Subcutaneous abdominal adipose tissue (tissue), 5 donors: ENCODE measurements around the gene SH3RF3.
"Not testable (repeated sequence)": the region's sequence is repeated elsewhere in the genome, so short reads cannot be mapped to it uniquely, and the experiment has no call there.

Source experiments
- H3K27ac ChIP-seq: one replicate; pipeline ENCODE4 v1.7.0; 2013; ENCODE audit warnings: low read depth, mild to moderate bottlenecking, inconsistent platforms, low read length, moderate library complexity
- H3K27me3 ChIP-seq, 5 donors: one replicate each; pipeline ENCODE4 v1.7.0; 2013; ENCODE audit warnings: low read length in 5 of 5, inconsistent platforms in 1 of 5; ENCODE audit not compliant: control insufficient read depth in 5 of 5, insufficient read depth in 4 of 5
- H3K36me3 ChIP-seq, 5 donors: one replicate each; pipeline ENCODE4 v1.7.0; 2013; ENCODE audit warnings: low read length in 5 of 5; ENCODE audit not compliant: control insufficient read depth in 5 of 5, insufficient read depth in 5 of 5
- H3K4me1 ChIP-seq, 5 donors: one replicate each; pipeline ENCODE4 v1.7.0; 2013; ENCODE audit warnings: low read length in 5 of 5, mild to moderate bottlenecking in 3 of 5, moderate library complexity in 1 of 5; ENCODE audit not compliant: control insufficient read depth in 5 of 5, insufficient read depth in 5 of 5
- H3K4me3 ChIP-seq, 5 donors: one replicate each; pipeline ENCODE4 v1.7.0; 2013; ENCODE audit warnings: low read length in 5 of 5, low read depth in 1 of 5
- H3K9ac ChIP-seq, 5 donors: one replicate each; pipeline ENCODE4 v1.7.0; 2013; ENCODE audit warnings: low read length in 5 of 5, mild to moderate bottlenecking in 4 of 5, moderate library complexity in 3 of 5
- H3K9me3 ChIP-seq, 5 donors: one replicate each; pipeline ENCODE4 v1.7.0; 2013; ENCODE audit warnings: low read length in 5 of 5; ENCODE audit not compliant: control insufficient read depth in 5 of 5
- donor health status: healthy.
- donor health status: healthy.
- donor health status: healthy.
- donor health status: healthy.
- donor health status: healthy.

Gene SH3RF3

DNA sequence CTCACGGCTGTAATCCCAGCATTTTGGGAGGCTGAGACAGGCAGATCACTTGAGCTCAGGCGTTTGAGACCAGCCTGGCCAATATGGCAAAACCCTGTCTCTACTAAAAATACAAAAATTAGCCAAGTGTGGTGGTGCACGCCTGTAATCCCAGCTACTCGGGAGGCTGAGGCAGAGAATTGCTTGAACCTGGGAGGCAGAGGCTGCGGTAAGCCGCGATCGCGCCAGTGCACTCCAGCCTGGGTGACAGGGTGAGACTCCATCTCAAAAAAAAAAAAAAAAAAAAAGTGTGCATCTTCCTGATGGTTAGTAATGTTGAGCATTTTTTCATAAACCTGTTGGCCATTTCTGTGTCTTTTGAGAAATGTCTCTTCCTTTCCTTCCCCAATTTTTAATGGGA lies 92.3 kb downstream of the SH3RF3 start:
- peaks cover 0 to 22% (median 5%) of the 10 kb centered on the region in 5 donors for H3K4me1 ChIP-seq
- not testable (repeated sequence) for H3K9ac ChIP-seq, H3K27me3 ChIP-seq, H3K36me3 ChIP-seq, H3K4me3 ChIP-seq, H3K9me3 ChIP-seq, H3K27ac ChIP-seq

DNA sequence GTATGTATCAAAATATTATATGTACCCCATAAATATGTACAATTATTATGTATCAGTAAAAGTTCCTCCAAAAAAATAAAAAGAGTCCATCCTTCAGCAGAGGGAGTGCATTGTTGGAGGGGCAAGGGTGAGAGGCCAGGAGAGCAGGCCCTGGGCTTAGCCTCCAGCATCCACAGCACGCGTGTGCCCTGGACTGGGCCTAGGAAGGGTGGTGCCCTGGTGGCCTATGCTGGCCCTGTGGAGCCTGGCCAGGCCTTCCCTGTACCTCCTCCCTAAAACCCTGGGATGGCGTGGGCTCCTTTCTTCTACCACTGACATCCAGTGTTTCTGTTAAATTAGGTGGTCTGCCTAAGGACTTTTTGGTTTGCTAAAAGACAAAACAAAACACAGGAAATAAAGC lies 93.4 kb downstream of the SH3RF3 start:
- Histone ChIP-seq H3K4me3 (no peak overlapping the region), H3K36me3 (no peaks in the 10 kb centered on the region), H3K27me3 (no peaks in the 10 kb centered on the region), H3K27ac (no peak overlapping the region), H3K9me3 (no peaks in the 10 kb centered on the region), H3K4me1 (peaks cover 0 to 17% (median 5%) of the 10 kb centered on the region in 5 donors), H3K9ac (no peak overlapping the region)

DNA sequence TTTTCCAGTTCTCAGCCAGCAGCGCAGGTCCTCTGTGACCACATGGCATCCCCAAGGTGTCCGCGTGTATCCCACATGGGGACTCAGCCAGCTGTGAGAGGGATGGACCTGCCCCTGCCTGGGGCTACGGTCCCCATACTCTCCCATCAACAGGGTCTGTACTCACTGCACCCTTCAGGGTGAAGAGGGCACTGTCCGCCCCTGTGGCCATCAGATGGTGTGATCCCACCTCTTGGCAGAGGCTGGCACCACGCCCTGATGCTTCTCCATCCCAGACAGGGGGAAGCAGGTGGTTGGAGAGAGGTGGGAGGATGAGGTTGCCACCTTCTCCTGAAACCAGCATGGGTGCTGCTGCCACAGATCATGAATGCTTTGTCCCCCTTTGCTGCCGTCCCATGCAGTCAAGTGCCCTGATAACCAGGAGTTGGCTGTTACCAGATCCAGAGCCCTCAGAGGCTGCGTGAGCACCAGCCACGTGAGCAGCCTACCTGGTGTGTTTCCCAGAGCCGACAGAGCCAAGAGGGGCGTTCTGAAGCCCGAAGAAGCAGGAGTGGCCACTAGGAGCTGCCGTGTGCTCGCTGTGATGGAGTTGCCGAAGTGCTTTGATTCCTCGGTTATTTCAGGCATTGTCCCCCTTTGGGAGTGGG lies 93.9 kb downstream of the SH3RF3 start:
- no peaks in the 10 kb centered on the region for H3K36me3 ChIP-seq
- H3K27me3 ChIP-seq, result no peaks in the 10 kb centered on the region
- no peak overlapping the region for H3K9ac ChIP-seq
- H3K9me3 ChIP-seq, result no peaks in the 10 kb centered on the region
- H3K4me1 ChIP-seq, result peaks cover 0 to 11% (median 0%) of the 10 kb centered on the region in 5 donors
- H3K27ac ChIP-seq, result no peak overlapping the region
- no peak overlapping the region for H3K4me3 ChIP-seq

DNA sequence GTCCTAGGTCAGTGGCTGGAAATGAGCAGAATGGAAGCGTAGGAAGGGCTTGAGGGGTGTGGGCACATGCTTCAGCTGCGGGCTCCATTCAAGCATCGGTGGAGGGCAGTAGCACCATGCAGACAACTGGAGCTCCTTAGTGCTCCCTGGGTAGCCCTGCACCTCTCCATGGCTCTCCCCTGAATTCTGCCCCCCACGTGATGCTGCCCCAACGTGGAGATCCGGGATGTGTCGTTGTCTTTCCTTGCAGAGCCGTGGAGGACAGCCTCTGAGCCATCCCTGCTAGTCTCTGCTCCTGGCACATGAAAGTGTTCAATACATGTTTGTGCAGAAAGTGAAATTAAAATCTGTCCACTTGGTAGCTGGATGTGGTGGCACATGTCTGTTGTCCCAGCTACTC lies 94.5 kb downstream of the SH3RF3 start:
- no peaks in the 10 kb centered on the region for H3K9me3 ChIP-seq
- H3K27me3 ChIP-seq, result no peaks in the 10 kb centered on the region
- H3K4me3 ChIP-seq, result no peak overlapping the region
- no peaks in the 10 kb centered on the region for H3K36me3 ChIP-seq
- peaks cover 0 to 6% (median 0%) of the 10 kb centered on the region in 5 donors for H3K4me1 ChIP-seq
- no peak overlapping the region for H3K27ac ChIP-seq
- no peak overlapping the region for H3K9ac ChIP-seq

DNA sequence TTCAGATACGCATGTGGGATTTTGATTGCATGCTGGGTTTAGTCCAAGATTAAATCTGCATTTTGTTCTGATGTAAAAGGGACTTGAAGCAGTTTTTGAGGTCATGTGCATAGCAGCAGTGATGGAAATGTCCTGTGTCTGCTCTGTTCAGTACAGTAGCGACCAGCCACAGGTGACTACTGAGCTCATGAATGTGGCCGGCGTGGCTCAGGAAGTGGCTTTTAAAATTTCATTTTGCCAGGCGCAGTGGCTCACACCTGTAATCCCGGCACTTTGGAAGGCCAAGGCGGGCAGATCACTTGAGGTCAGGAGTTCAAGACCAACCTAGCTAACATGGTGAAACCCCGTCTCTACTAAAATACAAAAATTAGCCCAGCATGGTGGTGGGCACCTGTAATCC lies 95.3 kb downstream of the SH3RF3 start:
- not testable (repeated sequence) for H3K4me1 ChIP-seq, H3K36me3 ChIP-seq, H3K9ac ChIP-seq, H3K27me3 ChIP-seq, H3K27ac ChIP-seq, H3K4me3 ChIP-seq, H3K9me3 ChIP-seq

DNA sequence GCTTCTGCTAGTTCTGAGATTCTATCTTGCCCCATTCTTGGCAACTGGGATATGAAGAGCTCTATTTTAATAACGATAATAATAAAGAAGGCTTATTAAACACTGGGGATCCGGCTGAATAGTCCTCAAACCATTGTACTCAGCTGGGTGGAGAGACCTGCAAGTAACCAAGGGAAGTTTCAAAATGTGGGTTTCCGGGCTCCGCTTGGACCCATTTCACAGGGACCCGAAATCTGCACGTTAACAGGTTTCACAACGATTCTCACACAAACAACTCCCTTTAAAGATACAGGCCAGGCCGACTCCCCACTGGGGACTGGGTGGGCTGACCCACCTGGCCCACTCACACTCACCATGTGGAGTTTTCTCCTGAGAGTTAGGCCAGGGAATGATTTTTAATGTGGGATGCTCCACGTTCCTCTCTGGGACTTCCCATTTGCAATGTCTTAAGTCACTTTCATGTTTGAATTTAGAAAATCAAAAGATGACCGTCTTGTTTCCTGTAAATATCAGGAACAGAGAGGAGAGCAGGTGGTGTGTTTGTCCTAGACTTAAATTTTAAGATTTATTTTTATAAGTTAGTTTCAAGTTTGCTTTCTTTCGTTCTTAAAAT lies 96.3 kb downstream of the SH3RF3 start:
- H3K36me3 ChIP-seq, result no peaks in the 10 kb centered on the region
- H3K9ac ChIP-seq, result no peak overlapping the region
- no peak overlapping the region for H3K27ac ChIP-seq

DNA sequence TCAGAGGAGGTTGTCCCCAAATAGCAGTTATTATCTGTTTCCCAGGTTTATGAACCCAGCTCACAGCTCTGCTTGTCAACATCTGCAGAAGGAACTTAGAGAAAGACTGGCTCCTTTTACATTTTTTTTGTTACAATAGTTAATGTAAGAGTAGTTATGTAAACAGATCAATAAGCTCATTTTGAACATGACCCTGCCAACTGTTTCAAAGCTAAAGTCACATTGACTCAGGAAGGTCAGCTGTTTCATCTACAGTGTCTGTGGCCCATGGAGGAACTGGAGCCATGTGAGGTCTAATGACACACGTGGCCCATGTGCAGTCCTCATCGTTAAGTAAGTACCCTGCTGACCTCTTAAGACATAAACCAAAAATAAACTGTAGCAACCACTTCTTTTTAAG lies 97.1 kb downstream of the SH3RF3 start:
- H3K9me3 ChIP-seq, result no peaks in the 10 kb centered on the region

More for the DNA sequence above, 96.3 kb downstream of the SH3RF3 start:
- Histone ChIP-seq H3K27me3 (no peaks in the 10 kb centered on the region), H3K4me3 (no peak overlapping the region), H3K9me3 (no peaks in the 10 kb centered on the region), H3K4me1 (no peaks in the 10 kb centered on the region)

DNA sequence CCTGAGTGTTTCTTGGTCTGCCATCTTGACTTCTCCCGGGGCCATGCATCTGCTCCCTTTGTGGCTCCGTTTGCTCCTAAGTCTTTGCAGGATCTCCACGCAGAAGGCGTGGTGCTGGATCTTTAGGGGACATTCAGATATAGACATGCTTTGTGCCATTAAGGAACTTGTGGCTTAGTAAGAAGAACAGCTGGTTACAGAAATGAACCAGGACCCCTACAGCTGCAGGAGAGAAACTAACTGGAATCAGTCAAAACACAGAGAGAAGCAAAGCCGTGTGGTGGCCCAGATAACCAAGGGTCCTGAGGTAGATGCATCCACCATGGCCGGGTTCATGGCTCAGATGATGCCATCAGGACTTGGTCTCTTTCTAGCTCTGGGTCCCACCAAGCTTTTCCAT lies 97.6 kb downstream of the SH3RF3 start:
- no peak overlapping the region for H3K27ac ChIP-seq
- no peaks in the 10 kb centered on the region for H3K27me3 ChIP-seq
- no peaks in the 10 kb centered on the region for H3K36me3 ChIP-seq
- no peak overlapping the region for H3K4me3 ChIP-seq
- H3K4me1 ChIP-seq, result peaks cover 0 to 10% (median 7%) of the 10 kb centered on the region in 5 donors
- no peaks in the 10 kb centered on the region for H3K9me3 ChIP-seq
- no peak overlapping the region for H3K9ac ChIP-seq

More for the DNA sequence above, 97.1 kb downstream of the SH3RF3 start:
- Histone ChIP-seq H3K4me1 (peaks cover 0 to 5% (median 5%) of the 10 kb centered on the region in 5 donors), H3K9ac (no peak overlapping the region), H3K36me3 (no peaks in the 10 kb centered on the region), H3K27ac (no peak overlapping the region), H3K27me3 (no peaks in the 10 kb centered on the region), H3K4me3 (no peak overlapping the region)

DNA sequence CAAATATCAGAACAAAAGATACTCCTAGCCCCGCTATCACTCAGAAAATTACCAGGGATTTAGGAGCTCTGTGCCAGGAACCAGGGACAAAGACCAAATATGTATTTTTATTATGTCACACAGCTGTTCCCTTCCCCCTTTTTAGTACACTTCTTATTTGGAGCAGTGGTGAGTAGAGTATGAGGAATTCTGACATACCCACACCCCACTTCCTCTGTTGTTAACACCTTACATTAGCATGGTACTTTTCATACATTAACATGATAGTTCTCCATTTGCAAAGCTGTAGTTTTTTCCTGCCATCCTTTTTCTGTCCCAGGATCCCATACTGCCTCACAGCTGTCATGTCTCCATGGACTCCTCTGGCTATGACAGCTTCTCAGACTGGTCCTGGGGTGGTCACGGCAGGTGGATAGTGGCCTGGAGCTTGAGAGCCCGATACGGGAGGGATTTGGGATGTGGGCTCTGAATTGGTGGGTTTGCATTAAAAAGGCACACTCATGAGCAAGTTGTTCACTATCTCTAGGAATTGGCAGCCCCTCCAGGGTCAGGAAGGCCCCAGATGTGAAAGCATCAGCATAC lies 100.2 kb downstream of the SH3RF3 start:
- no peaks in the 10 kb centered on the region for H3K9me3 ChIP-seq
- H3K4me1 ChIP-seq, result peaks cover 0 to 10% (median 7%) of the 10 kb centered on the region in 5 donors
- H3K9ac ChIP-seq, result no peak overlapping the region
- no peaks in the 10 kb centered on the region for H3K27me3 ChIP-seq
- H3K36me3 ChIP-seq, result no peaks in the 10 kb centered on the region
- H3K27ac ChIP-seq, result no peak overlapping the region
- no peak overlapping the region for H3K4me3 ChIP-seq

DNA sequence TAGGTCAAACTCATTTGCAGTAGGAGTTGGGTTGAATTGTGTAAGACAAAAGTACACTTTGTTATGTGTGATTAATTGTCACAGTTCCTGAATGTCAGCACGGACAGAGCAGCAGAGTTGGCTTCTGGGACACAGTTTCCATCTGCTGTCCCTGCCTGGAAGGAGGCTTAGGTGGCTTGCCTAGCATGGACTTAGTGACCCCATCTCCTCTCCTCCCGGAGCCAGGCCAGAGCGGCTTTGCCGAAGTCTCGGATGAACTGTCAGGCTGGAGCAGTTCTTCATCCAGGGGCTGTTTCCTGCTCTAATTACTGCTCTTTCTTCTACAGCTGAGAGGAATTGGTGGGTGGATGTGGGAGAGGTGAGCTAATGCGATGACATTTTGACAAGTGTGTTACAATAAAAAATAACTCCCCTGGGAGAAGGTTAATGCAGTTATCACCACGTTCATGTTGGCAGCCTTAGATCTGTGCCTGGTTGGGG lies 102.0 kb downstream of the SH3RF3 start:
- no peak overlapping the region for H3K4me3 ChIP-seq
- H3K27me3 ChIP-seq, result no peaks in the 10 kb centered on the region
- H3K9ac ChIP-seq, result no peak overlapping the region
- H3K4me1 ChIP-seq, result peaks cover 0 to 10% (median 7%) of the 10 kb centered on the region in 5 donors
- no peak overlapping the region for H3K27ac ChIP-seq
- H3K9me3 ChIP-seq, result no peaks in the 10 kb centered on the region
- H3K36me3 ChIP-seq, result no peaks in the 10 kb centered on the region
